IMR-90 (cell line): ENCODE results near the gene LEMD1.

ENCODE experiments used
- CHD1 ChIP-seq: IDR thresholded peaks from 2 replicates; pipeline ENCODE4 v1.6.1; 2012; ENCODE audit warnings: low read depth, low read length, improper control_type of control experiment
- FOS ChIP-seq: fragments of 150-350 bp; IDR thresholded peaks from 2 replicates; pipeline ENCODE4 v1.6.1; 2016; ENCODE audit warnings: low read depth, low read length
- NFE2L2 ChIP-seq: fragments of 150-350 bp; IDR thresholded peaks from 2 replicates; pipeline ENCODE4 v1.6.1; 2016; ENCODE audit warnings: low read depth, mild to moderate bottlenecking, low read length
- USF2 ChIP-seq: fragments of 150-350 bp; IDR thresholded peaks from 2 replicates; pipeline ENCODE4 v1.6.1; 2017; ENCODE audit warnings: mild to moderate bottlenecking, antibody characterized with exemption, low read length, low read depth
- TF ChIP-seq, protein P1 (sequence below): conservative IDR thresholded peaks from 2 replicates; pipeline ENCODE4 v1.5.1; 2012; ENCODE audit warnings: mild to moderate bottlenecking, low read depth, low read length, improper control_type of control experiment

- TF ChIP-seq, protein P1, sequence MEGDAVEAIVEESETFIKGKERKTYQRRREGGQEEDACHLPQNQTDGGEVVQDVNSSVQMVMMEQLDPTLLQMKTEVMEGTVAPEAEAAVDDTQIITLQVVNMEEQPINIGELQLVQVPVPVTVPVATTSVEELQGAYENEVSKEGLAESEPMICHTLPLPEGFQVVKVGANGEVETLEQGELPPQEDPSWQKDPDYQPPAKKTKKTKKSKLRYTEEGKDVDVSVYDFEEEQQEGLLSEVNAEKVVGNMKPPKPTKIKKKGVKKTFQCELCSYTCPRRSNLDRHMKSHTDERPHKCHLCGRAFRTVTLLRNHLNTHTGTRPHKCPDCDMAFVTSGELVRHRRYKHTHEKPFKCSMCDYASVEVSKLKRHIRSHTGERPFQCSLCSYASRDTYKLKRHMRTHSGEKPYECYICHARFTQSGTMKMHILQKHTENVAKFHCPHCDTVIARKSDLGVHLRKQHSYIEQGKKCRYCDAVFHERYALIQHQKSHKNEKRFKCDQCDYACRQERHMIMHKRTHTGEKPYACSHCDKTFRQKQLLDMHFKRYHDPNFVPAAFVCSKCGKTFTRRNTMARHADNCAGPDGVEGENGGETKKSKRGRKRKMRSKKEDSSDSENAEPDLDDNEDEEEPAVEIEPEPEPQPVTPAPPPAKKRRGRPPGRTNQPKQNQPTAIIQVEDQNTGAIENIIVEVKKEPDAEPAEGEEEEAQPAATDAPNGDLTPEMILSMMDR = no peak
- no peak for TF ChIP-seq FOS
- TF ChIP-seq CHD1 = no peak
- no peak for TF ChIP-seq USF2
- TF ChIP-seq NFE2L2 = no peak
Observed at GRCh38 chr1:205370780-205371179, 51.1 kb downstream of the LEMD1 start.
